22Rv1 (cell line): Measurements from ENCODE around the gene DNAI2.

Experiments
- CTCF ChIP-seq: fragments of 450-650 bp; IDR thresholded peaks from 2 replicates; pipeline ENCODE4 v1.5.1; 2017; ENCODE audit warnings: mild to moderate bottlenecking
- ZFX ChIP-seq: fragments of 450-650 bp; IDR thresholded peaks from 2 replicates; pipeline ENCODE4 v1.6.1; 2017; ENCODE audit warnings: antibody characterized with exemption, borderline replicate concordance

DNA sequence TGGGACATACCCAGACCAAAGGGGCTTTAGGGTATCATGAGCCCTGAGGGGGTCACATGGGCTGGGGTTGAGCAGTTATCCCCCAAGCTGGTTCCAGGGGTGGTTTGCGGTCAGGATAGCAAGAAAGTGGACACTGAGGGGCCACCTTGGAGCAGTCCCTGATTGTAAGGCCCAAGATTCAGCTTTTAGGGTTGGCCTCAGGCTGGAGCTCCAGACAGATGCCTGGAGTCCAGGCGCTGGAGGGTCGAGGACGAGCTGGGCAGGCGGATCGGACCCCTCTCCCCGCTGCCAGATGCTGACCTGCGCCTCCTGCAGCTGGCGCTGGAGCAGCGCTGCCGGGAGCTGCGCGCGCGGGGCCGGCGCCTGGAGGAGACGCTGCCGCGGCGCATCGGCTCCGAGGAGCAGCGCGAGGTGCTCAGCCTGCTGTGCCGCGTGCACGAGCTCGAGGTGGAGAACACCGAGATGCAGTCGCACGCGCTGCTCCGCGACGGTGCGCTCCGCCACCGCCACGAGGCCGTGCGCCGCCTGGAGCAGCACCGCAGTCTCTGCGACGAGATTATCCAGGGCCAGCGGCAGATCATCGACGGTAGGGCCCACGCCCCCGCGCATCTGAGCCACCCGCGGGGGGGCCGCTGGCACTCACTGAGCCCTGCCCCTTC lies 77.6 kb downstream of the DNAI2 start:
- TF ChIP-seq CTCF (peak; percentile 28), ZFX (no peak)
